PC-3 (cell line): ENCODE results near the gene RFC4. TPM values are rescaled to one million over a fixed set of nuclear protein-coding genes. Genes with fewer than 3 reads are reported as not detected.
"Not testable (repeated sequence)": the region's sequence is repeated elsewhere in the genome, so short reads cannot be mapped to it uniquely, and the experiment has no call there.

Source experiments
- ATAC-seq: fragments of 200-7000 bp; cut with Tn5 transposase; 2 replicates; pipeline ENCODE4 v1.9.1; 2020; ENCODE audit warnings: mild to moderate bottlenecking, moderate library complexity
- BruUV-seq: library from RNA; stranded (reverse); fragments of 400-500 nt; replicated peaks from 2 replicates; lab custom pipeline; 2021; lab: Mats Ljungman, UMichigan
- CTCF ChIA-PET: fragments of 300-600 bp; sonication (Branson Sonifier 250); formaldehyde crosslinking; loops from one replicate; lab custom pipeline; 2022; ENCODE audit warnings: antibody characterized with exemption; lab: Charles Lee
- POLR2A ChIA-PET: fragments of 300-600 bp; sonication (Branson Sonifier 250); formaldehyde crosslinking; loops from one replicate; lab custom pipeline; 2022; ENCODE audit warnings: antibody characterized with exemption; ENCODE audit not compliant: unreplicated experiment; lab: Charles Lee
- DNase-seq: peaks from one replicate; pipeline ENCODE4 v3.0.0-alpha.2; 2015
- H2AFZ ChIP-seq: fragments of 300-600 bp; sonication (generic); 2 replicates; pipeline ENCODE4 v1.6.0; 2016; ENCODE audit warnings: antibody characterized with exemption, low read length
- H3F3A ChIP-seq: fragments of 300-600 bp; sonication (generic); one replicate; pipeline ENCODE4 v1.6.0; 2017; ENCODE audit warnings: antibody characterized with exemption, low read length, control low read depth, mild to moderate bottlenecking; ENCODE audit not compliant: unreplicated experiment
- H3K27ac ChIP-seq: fragments of 300-600 bp; sonication (generic); 2 replicates; pipeline ENCODE4 v1.5.1; 2016; ENCODE audit warnings: mild to moderate bottlenecking, low read length
- H3K27me3 ChIP-seq: fragments of 300-600 bp; sonication (generic); 2 replicates; pipeline ENCODE4 v1.6.1; 2016; ENCODE audit warnings: low read length, mixed read lengths
- H3K36me3 ChIP-seq: fragments of 300-600 bp; sonication (generic); 2 replicates; pipeline ENCODE4 v1.6.1; 2016; ENCODE audit warnings: low read depth, mixed run types, low read length, mixed read lengths
- H3K4me1 ChIP-seq: fragments of 300-600 bp; sonication (generic); 2 replicates; pipeline ENCODE4 v1.5.1; 2016; ENCODE audit warnings: low read length; ENCODE audit not compliant: insufficient read depth
- H3K4me2 ChIP-seq: fragments of 300-600 bp; sonication (generic); 2 replicates; pipeline ENCODE4 v1.6.0; 2016; ENCODE audit warnings: low read length
- H3K4me3 ChIP-seq: fragments of 300-600 bp; sonication (generic); 2 replicates; pipeline ENCODE4 v1.5.1; 2016; ENCODE audit warnings: mild to moderate bottlenecking, low read length, mixed read lengths
- H3K79me2 ChIP-seq: fragments of 300-600 bp; sonication (generic); 2 replicates; pipeline ENCODE4 v1.6.1; 2017; ENCODE audit warnings: low read length, mixed read lengths
- H3K9ac ChIP-seq: fragments of 300-600 bp; sonication (generic); 2 replicates; pipeline ENCODE4 v1.6.0; 2016; ENCODE audit warnings: mild to moderate bottlenecking, low read length
- H3K9me2 ChIP-seq: fragments of 300-600 bp; sonication (generic); replicated peaks from 2 replicates; pipeline ENCODE4 v1.6.1; 2016; ENCODE audit warnings: mixed run types, low read length, mixed read lengths
- H3K9me3 ChIP-seq: fragments of 300-600 bp; sonication (generic); 2 replicates; pipeline ENCODE4 v1.6.1; 2016; ENCODE audit warnings: low read length, mixed read lengths
- H4K20me1 ChIP-seq: fragments of 300-600 bp; sonication (generic); 2 replicates; pipeline ENCODE4 v1.6.1; 2016; ENCODE audit warnings: low read length, mixed read lengths
- EZH2 ChIP-seq: fragments of 300-600 bp; sonication (generic); IDR thresholded peaks from one replicate; pipeline ENCODE4 v1.6.1; 2017; ENCODE audit warnings: antibody characterized with exemption, mild to moderate bottlenecking, low read length; ENCODE audit not compliant: unreplicated experiment
- EZH2phosphoT487 ChIP-seq: fragments of 300-600 bp; sonication (generic); IDR thresholded peaks from 2 replicates; pipeline ENCODE4 v1.6.1; 2018; ENCODE audit warnings: mild to moderate bottlenecking, antibody characterized with exemption, low read length, borderline replicate concordance
- intact Hi-C: fragments of 100-400 bp; cut with micrococcal nuclease; formaldehyde crosslinking; loops from 2 replicates; pipeline ENCODE4 v1.9.0; 2023
- total RNA-seq: library from RNA; depleted of rRNA; stranded (reverse); fragments of >200 nt; gene quantifications from 2 replicates; pipeline ENCODE4 v1.2.3, GENCODE V29; 2014
- TF ChIP-seq, protein P1 (sequence below): fragments of 300-600 bp; sonication (generic); conservative IDR thresholded peaks from 2 replicates; pipeline ENCODE4 v1.5.1; 2017; ENCODE audit warnings: antibody characterized with exemption, low read depth, mild to moderate bottlenecking, low read length

RFC4 gene
- total RNA-seq, 1 experiment from 2014 or later: 73.0 TPM

DNA sequence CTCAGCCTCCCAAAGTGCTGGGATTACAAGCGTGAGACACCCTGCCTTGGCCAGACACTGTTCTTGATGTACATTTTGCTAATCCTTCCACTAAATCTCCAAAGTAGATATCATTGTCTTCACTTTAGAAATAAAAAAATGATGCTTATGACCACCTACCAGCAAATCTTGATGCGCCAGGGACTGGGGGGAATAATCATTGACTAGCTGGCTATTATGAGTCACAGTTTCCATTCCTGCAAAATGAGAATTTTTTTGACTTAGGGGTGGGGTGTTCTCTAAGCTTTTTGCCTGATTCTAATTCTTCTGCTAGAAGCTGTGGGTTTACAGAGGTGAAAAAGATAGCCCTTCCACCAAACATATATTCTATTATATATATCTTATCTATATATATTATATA, 17.1 kb upstream of the RFC4 start:
- TF ChIP-seq EZH2 (no peak), EZH2phosphoT487 (no peak)
- TF ChIP-seq, protein P1, sequence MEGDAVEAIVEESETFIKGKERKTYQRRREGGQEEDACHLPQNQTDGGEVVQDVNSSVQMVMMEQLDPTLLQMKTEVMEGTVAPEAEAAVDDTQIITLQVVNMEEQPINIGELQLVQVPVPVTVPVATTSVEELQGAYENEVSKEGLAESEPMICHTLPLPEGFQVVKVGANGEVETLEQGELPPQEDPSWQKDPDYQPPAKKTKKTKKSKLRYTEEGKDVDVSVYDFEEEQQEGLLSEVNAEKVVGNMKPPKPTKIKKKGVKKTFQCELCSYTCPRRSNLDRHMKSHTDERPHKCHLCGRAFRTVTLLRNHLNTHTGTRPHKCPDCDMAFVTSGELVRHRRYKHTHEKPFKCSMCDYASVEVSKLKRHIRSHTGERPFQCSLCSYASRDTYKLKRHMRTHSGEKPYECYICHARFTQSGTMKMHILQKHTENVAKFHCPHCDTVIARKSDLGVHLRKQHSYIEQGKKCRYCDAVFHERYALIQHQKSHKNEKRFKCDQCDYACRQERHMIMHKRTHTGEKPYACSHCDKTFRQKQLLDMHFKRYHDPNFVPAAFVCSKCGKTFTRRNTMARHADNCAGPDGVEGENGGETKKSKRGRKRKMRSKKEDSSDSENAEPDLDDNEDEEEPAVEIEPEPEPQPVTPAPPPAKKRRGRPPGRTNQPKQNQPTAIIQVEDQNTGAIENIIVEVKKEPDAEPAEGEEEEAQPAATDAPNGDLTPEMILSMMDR: no peak
- DNase-seq: no peak
- H3K36me3 ChIP-seq: no peaks in the 10 kb centered on the region
- no peak overlapping the region for H3K27ac ChIP-seq
- POLR2A ChIA-PET: no interaction called here
- no peak overlapping the region for H3K4me2 ChIP-seq
- intact Hi-C loops: no loop called here
- CTCF ChIA-PET: interaction anchor here (0.7 kb wide), 1 partner anchor 253 kb away, joined by 3 read pairs; the partner anchor contains the start of gene DNAJB11
- H3K4me1 ChIP-seq: peaks cover 9% of the 10 kb centered on the region; the same call in 1 of the 2 replicates
- BruUV-seq: no TSS peak
- H3K27me3 ChIP-seq: peaks cover 8% of the 10 kb centered on the region
- no peaks in the 10 kb centered on the region for H3F3A ChIP-seq
- no peak overlapping the region for H3K4me3 ChIP-seq
- H3K9ac ChIP-seq: no peak overlapping the region
- H4K20me1 ChIP-seq: no peaks in the 10 kb centered on the region
- no peak for ATAC-seq
- no peaks in the 10 kb centered on the region for H3K9me2 ChIP-seq
- H3K9me3 ChIP-seq: no peaks in the 10 kb centered on the region
- H2AFZ ChIP-seq: no peak overlapping the region
- peaks cover 7% of the 10 kb centered on the region; the same call in 1 of the 2 replicates for H3K79me2 ChIP-seq

DNA sequence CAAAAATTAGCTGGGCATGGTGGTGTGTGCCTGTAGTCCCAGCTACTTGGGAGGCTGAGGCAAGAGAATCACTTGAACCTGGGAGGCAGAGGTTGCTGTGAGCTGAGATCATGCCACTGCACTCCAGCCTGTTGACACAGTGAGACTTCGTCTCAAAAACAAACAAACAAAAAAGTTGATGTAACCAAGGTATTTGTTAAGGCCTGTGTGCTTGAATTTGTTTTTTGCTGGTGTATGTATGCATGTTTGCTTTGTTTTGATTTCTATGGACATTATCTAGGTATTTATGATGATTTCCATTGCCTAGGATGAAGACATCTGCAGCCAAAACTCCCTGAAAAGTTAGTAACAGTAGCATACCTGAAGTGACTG, 16.1 kb upstream of the RFC4 start:
- H3K9me3 ChIP-seq, intact Hi-C loops, H3K4me2 ChIP-seq, H3K27ac ChIP-seq, BruUV-seq, H3K36me3 ChIP-seq, H3K79me2 ChIP-seq, H3K9ac ChIP-seq, H2AFZ ChIP-seq, H3K27me3 ChIP-seq, H3F3A ChIP-seq, H3K4me1 ChIP-seq, H3K9me2 ChIP-seq, ATAC-seq, DNase-seq, H4K20me1 ChIP-seq, H3K4me3 ChIP-seq: not testable (repeated sequence)
- ChIA-PET CTCF (interaction anchor here (1.0 to 1.5 kb wide), 2 partner anchors 205 to 208 kb away, joined by 10 to 11 read pairs; no protein-coding TSS in a partner anchor), POLR2A (interaction anchor here (0.7 kb wide), 2 partner anchors 158 to 897 kb away, joined by 4 to 5 read pairs; no protein-coding TSS in a partner anchor)

DNA sequence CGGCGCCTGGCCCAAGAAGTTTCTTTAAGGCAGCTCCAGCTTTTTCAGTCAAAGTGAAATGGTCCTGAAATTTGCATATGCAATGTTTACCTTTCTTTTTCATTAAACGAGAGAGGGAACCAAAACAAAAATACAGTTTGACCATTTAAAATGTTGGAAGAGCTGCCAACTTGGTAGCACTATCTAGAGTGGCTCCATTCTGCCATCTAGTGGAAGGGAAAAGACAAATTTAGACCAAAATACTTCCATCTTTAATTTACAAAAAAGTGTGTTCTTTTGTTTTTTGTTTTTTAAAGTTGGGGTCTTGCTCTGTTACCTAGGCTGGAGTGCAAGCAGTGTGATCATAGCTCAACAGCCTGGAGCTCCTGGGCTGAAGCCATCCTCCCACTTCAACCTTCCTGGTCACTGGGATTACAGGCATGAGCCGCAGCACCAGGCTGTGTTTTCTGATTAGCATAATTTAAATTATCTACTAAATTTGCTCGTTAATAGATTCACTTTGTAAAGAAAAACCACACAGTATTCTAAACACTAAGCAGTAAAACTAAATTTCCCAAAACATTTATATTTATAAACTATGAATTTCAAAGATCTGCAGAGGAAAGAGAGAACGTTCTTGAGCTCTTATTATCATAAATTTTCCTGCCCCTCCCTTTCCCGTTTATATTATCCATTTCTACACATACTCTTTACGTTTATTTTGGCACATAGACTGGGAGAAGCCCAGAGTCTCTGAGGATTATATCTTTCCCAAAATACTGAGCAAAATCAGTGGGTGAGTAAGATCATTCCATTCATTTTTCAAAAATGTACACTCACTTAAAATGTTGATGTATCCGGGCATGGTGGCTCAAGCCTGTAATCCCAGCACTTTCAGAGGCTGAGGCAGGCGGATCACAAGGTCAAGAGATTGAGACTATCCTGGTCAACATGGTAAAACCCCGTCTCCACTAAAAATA, 15.4 kb upstream of the RFC4 start:
- H3K9me3 ChIP-seq: no peaks in the 10 kb centered on the region
- no peak overlapping the region for H3K9ac ChIP-seq
- H4K20me1 ChIP-seq: no peaks in the 10 kb centered on the region
- no peaks in the 10 kb centered on the region for H3K36me3 ChIP-seq
- ATAC-seq (peak; percentile 50), DNase-seq (peak; percentile 80)
- H3K9me2 ChIP-seq: no peaks in the 10 kb centered on the region
- no TSS peak for BruUV-seq
- peaks cover 9% of the 10 kb centered on the region; the same call in 1 of the 2 replicates for H3K4me1 ChIP-seq
- TF ChIP-seq EZH2 (no peak), EZH2phosphoT487 (no peak)
- TF ChIP-seq, protein P1: peak; percentile 84
- ChIA-PET POLR2A (interaction anchor here (0.7 kb wide), 2 partner anchors 159 to 898 kb away, joined by 4 to 5 read pairs; no protein-coding TSS in a partner anchor), CTCF (interaction anchor here (0.6 to 1.5 kb wide), 5 partner anchors 22 to 290 kb away, joined by 3 to 11 read pairs (median 3); partner anchors contain the start of gene AHSG)
- no peak overlapping the region for H3K4me3 ChIP-seq
- intact Hi-C loops: loop anchor here (1.0 kb wide), 3 partner anchors 207 to 838 kb away; partner anchors contain the start of gene TBCCD1
- H2AFZ ChIP-seq: peak overlapping the region; percentile 65
- H3K79me2 ChIP-seq: peaks cover 4% of the 10 kb centered on the region; the same call in 1 of the 2 replicates
- H3K4me2 ChIP-seq: peak overlapping the region; percentile 47; the same call in 1 of the 2 replicates
- no peaks in the 10 kb centered on the region for H3F3A ChIP-seq
- H3K27ac ChIP-seq: no peak overlapping the region
- H3K27me3 ChIP-seq: no peaks in the 10 kb centered on the region
